Stimulated activated CD4-positive, alpha-beta T cell treated with anti-CD3 and anti-CD28 coated beads, TNF-alpha, amount 100 ng/mL, for 24 hours (primary cell): ENCODE data around the gene CNKSR3.

Experiments
- DNase-seq, 3 experiments: peaks; one replicate each; pipeline ENCODE4 v3.0.0-alpha.2; 2020; ENCODE audit warnings: low read depth in 3 of 3

Gene CNKSR3

GRCh38 chr6:154457046-154457713, 53.3 kb downstream of the CNKSR3 start:
- DNase-seq, result no peak

- no peak for DNase-seq
These were observed 57.2 kb downstream of the CNKSR3 start for GRCh38 chr6:154453329-154453728.

- DNase-seq, result no peak
These were observed 60.0 kb downstream of the CNKSR3 start for GRCh38 chr6:154450498-154450897.

GRCh38 chr6:154448448-154449096, 61.9 kb downstream of the CNKSR3 start:
- no peak for DNase-seq

- DNase-seq, result no peak
These were observed 62.5 kb downstream of the CNKSR3 start for GRCh38 chr6:154447954-154448353.

- DNase-seq, result no peak
These were observed 63.5 kb downstream of the CNKSR3 start for GRCh38 chr6:154446984-154447383.

- DNase-seq, result no peak
These were observed 65.1 kb downstream of the CNKSR3 start for GRCh38 chr6:154445417-154445816.

- DNase-seq, result no peak
These were observed 68.5 kb downstream of the CNKSR3 start for GRCh38 chr6:154441995-154442310.

- no peak for DNase-seq
These were observed 70.0 kb downstream of the CNKSR3 start for GRCh38 chr6:154440422-154441043.

GRCh38 chr6:154440022-154440421, 70.5 kb downstream of the CNKSR3 start:
- DNase-seq, result no peak

- DNase-seq, result no peak
These were observed 71.5 kb downstream of the CNKSR3 start for GRCh38 chr6:154438882-154439415.

- DNase-seq, result no peak
These were observed 75.0 kb downstream of the CNKSR3 start for GRCh38 chr6:154435400-154435945.

- DNase-seq, result no peak
These were observed 75.8 kb downstream of the CNKSR3 start for GRCh38 chr6:154434662-154435061.

- DNase-seq, result no peak
These were observed 76.8 kb downstream of the CNKSR3 start for GRCh38 chr6:154433477-154434241.

GRCh38 chr6:154432533-154433476, 77.7 kb downstream of the CNKSR3 start:
- DNase-seq, result no peak

- DNase-seq, result no peak
These were observed 80.0 kb downstream of the CNKSR3 start for GRCh38 chr6:154430481-154430919.

GRCh38 chr6:154429711-154430110, 80.8 kb downstream of the CNKSR3 start:
- DNase-seq, result no peak

GRCh38 chr6:154428897-154429296, 81.6 kb downstream of the CNKSR3 start:
- DNase-seq, result no peak

GRCh38 chr6:154427446-154427845, 83.0 kb downstream of the CNKSR3 start:
- DNase-seq, result no peak

- no peak for DNase-seq
These were observed 83.5 kb downstream of the CNKSR3 start for GRCh38 chr6:154426997-154427396.

GRCh38 chr6:154425034-154425433, 85.5 kb downstream of the CNKSR3 start:
- no peak for DNase-seq
